Neuronal stem cell (in vitro differentiated cells): Measurements from ENCODE around the gene NAV2.

Source experiments
- DNase-seq: peaks from one replicate; pipeline ENCODE4 v3.0.0-alpha.2; 2013; ENCODE audit warnings: low spot score
- H2AFZ ChIP-seq: one replicate; pipeline ENCODE4 v1.6.1; 2013; ENCODE audit warnings: mild to moderate bottlenecking, low read length, inconsistent platforms
- H2AK5ac ChIP-seq: 2 replicates; pipeline ENCODE4 v1.6.1; 2013; ENCODE audit warnings: low read depth, mild to moderate bottlenecking, inconsistent platforms, low read length, moderate library complexity, mixed read lengths
- H2BK120ac ChIP-seq: 2 replicates; pipeline ENCODE4 v1.6.1; 2013; ENCODE audit warnings: low read depth, mild to moderate bottlenecking, inconsistent platforms, low read length, moderate library complexity, mixed read lengths
- H2BK12ac ChIP-seq: one replicate; pipeline ENCODE4 v1.6.1; 2013; ENCODE audit warnings: low read length, inconsistent platforms
- H2BK15ac ChIP-seq: 2 replicates; pipeline ENCODE4 v1.6.1; 2013; ENCODE audit warnings: mild to moderate bottlenecking, low read length, inconsistent platforms, mixed read lengths
- H2BK5ac ChIP-seq: one replicate; pipeline ENCODE4 v1.6.1; 2013; ENCODE audit warnings: inconsistent platforms, mild to moderate bottlenecking, low read length, moderate library complexity
- H3K14ac ChIP-seq: one replicate; pipeline ENCODE4 v1.6.1; 2013; ENCODE audit warnings: low read length, inconsistent platforms
- H3K18ac ChIP-seq: 2 replicates; pipeline ENCODE4 v1.6.1; 2013; ENCODE audit warnings: low read length, inconsistent platforms
- H3K23ac ChIP-seq: 2 replicates; pipeline ENCODE4 v1.6.1; 2013; ENCODE audit warnings: low read depth, mild to moderate bottlenecking, mixed read lengths, low read length, inconsistent platforms; ENCODE audit not compliant: poor library complexity
- H3K27ac ChIP-seq: replicated peaks from 3 replicates; pipeline ENCODE4 v1.5.1; 2013; ENCODE audit warnings: low read length, inconsistent platforms
- H3K27me3 ChIP-seq, 3 experiments: 2 replicates each; pipeline ENCODE4 v1.6.1; 2013; ENCODE audit warnings: low read length in 3 of 3, mild to moderate bottlenecking in 2 of 3, inconsistent platforms in 1 of 3, low read depth in 1 of 3, mixed read lengths in 1 of 3, moderate library complexity in 1 of 3; ENCODE audit not compliant: control insufficient read depth in 3 of 3, insufficient read depth in 3 of 3
- H3K36me3 ChIP-seq, 2 donors: replicated peaks in 1 of 2; 2 replicates each; pipeline ENCODE4 v1.6.1; 2013; ENCODE audit warnings: low read length in 2 of 2; ENCODE audit not compliant: control insufficient read depth in 2 of 2, insufficient read depth in 2 of 2
- H3K4ac ChIP-seq: 2 replicates; pipeline ENCODE4 v1.6.1; 2013; ENCODE audit warnings: inconsistent platforms, mild to moderate bottlenecking, low read length, moderate library complexity
- H3K4me1 ChIP-seq, 2 donors: 1 replicate in 1 of 2; 2 replicates in 1 of 2; pipeline ENCODE4 v1.6.1; 2013; ENCODE audit warnings: low read length in 2 of 2, low read depth in 1 of 2; ENCODE audit not compliant: control insufficient read depth in 2 of 2, insufficient read depth in 1 of 2
- H3K4me2 ChIP-seq: one replicate; pipeline ENCODE4 v1.6.1; 2013; ENCODE audit warnings: mild to moderate bottlenecking, low read length, inconsistent platforms; ENCODE audit not compliant: insufficient read depth, poor library complexity, severe bottlenecking
- H3K4me3 ChIP-seq, 2 donors: 2 replicates each; pipeline ENCODE4 v1.5.1; 2013; ENCODE audit warnings: low read length in 2 of 2, mild to moderate bottlenecking in 2 of 2, inconsistent platforms in 1 of 2, moderate library complexity in 1 of 2
- H3K79me1 ChIP-seq: one replicate; pipeline ENCODE4 v1.6.1; 2013; ENCODE audit warnings: low read depth, mild to moderate bottlenecking, inconsistent platforms, low read length, moderate library complexity
- H3K9ac ChIP-seq: one replicate; pipeline ENCODE4 v1.6.1; 2013; ENCODE audit warnings: mild to moderate bottlenecking, low read depth, low read length, inconsistent platforms; ENCODE audit not compliant: poor library complexity
- H3K9me3 ChIP-seq, 2 donors: replicated peaks in 1 of 2; 2 replicates each; pipeline versions ENCODE3 to v1.6.1; 2013; ENCODE audit warnings: low read length in 2 of 2, mild to moderate bottlenecking in 2 of 2, inconsistent platforms in 1 of 2, low read depth in 1 of 2, mixed read lengths in 1 of 2, moderate library complexity in 1 of 2; ENCODE audit not compliant: control insufficient read depth in 2 of 2, insufficient read depth in 1 of 2
- H4K8ac ChIP-seq: one replicate; pipeline ENCODE4 v1.6.1; 2013; ENCODE audit warnings: low read depth, mild to moderate bottlenecking, inconsistent platforms, low read length, moderate library complexity
- H4K91ac ChIP-seq: one replicate; pipeline ENCODE4 v1.6.1; 2013; ENCODE audit warnings: low read length, low read depth, mild to moderate bottlenecking, inconsistent platforms; ENCODE audit not compliant: poor library complexity
- WGBS, 2 donors: extraction: QIAGEN DNeasy Blood & Tissue Kit; methylation state at CpG; one replicate each; pipeline ENCODE4 v1.1.7; 2013; ENCODE audit warnings: missing lambda C conversion rate in 2 of 2, mixed read lengths in 1 of 2; ENCODE audit not compliant: insufficient read length in 2 of 2, insufficient replicate concordance in 1 of 2; ENCODE audit errors: extremely low coverage in 2 of 2; 5-methylcytosine and 5-hydroxymethylcytosine counted together

Gene NAV2

GRCh38 chr11:19844012-19844411, 131.4 kb downstream of the NAV2 start:
- H3K4me1 ChIP-seq: peaks cover 13 to 41% of the 10 kb centered on the region in 2 donors
- H3K9me3 ChIP-seq: no peaks in the 10 kb centered on the region
- H3K18ac ChIP-seq: no peak overlapping the region
- no peak overlapping the region for H3K14ac ChIP-seq
- no peak overlapping the region for H4K91ac ChIP-seq
- H3K4me2 ChIP-seq: no peak overlapping the region
- H3K79me1 ChIP-seq: no peaks in the 10 kb centered on the region
- no peak overlapping the region for H2BK120ac ChIP-seq
- no peak overlapping the region for H3K23ac ChIP-seq
- no peak for DNase-seq
- H3K4me3 ChIP-seq: no peak overlapping the region
- no peak overlapping the region for H4K8ac ChIP-seq
- no peak overlapping the region for H2BK15ac ChIP-seq
- no peaks in the 10 kb centered on the region for H3K27me3 ChIP-seq
- H2BK5ac ChIP-seq: no peak overlapping the region
- no peak overlapping the region for H2AK5ac ChIP-seq
- no peak overlapping the region for H2AFZ ChIP-seq
- H3K9ac ChIP-seq: no peak overlapping the region
- H2BK12ac ChIP-seq: no peak overlapping the region
- no peak overlapping the region for H3K27ac ChIP-seq
- H3K36me3 ChIP-seq: peaks cover 0 to 8% of the 10 kb centered on the region in 2 donors
- H3K4ac ChIP-seq: no peak overlapping the region

DNA sequence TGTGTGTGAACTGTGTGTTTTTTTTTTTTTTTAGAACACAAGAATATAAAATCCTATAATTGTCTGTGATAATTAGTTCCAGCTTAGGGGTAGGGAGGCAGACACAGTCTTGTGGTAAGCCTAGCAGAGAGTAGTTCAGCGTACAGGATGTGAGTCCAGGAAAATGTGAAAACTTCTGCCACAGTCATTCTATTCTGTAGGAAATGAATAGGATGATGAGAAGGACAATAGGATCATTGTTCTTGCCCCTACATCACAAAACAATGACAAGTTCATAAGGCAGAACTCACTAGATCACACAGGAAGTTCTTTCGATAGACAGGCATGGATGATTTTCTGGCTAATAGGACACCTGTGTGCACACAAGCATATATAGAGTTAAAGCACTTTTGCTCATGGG, 132.2 kb downstream of the NAV2 start:
- Histone ChIP-seq H2BK5ac (no peak overlapping the region), H2AK5ac (no peak overlapping the region), H3K23ac (no peak overlapping the region), H4K91ac (no peak overlapping the region), H3K9me3 (no peaks in the 10 kb centered on the region), H3K4me2 (no peak overlapping the region), H2BK120ac (no peak overlapping the region), H3K79me1 (no peaks in the 10 kb centered on the region), H3K4ac (no peak overlapping the region), H3K9ac (no peak overlapping the region), H4K8ac (no peak overlapping the region), H3K36me3 (peaks cover 0 to 8% of the 10 kb centered on the region in 2 donors), H2AFZ (no peak overlapping the region), H3K27me3 (no peaks in the 10 kb centered on the region), H3K4me3 (no peak overlapping the region), H2BK12ac (no peak overlapping the region), H2BK15ac (no peak overlapping the region), H3K4me1 (peaks cover 13 to 44% of the 10 kb centered on the region in 2 donors), H3K14ac (no peak overlapping the region), H3K27ac (no peak overlapping the region), H3K18ac (no peak overlapping the region)
- DNase-seq: no peak
- no CpG with 5 or more reads among the region's 2 CpGs for WGBS, 2 donors

- H2BK120ac ChIP-seq: no peak overlapping the region
- H3K18ac ChIP-seq: no peak overlapping the region
- H2AK5ac ChIP-seq: no peak overlapping the region
- no peak overlapping the region for H2BK5ac ChIP-seq
- H3K9me3 ChIP-seq: no peaks in the 10 kb centered on the region
- H2AFZ ChIP-seq: no peak overlapping the region
- no peak for DNase-seq
- no peaks in the 10 kb centered on the region for H3K79me1 ChIP-seq
- H3K4me1 ChIP-seq: peaks cover 13 to 49% of the 10 kb centered on the region in 2 donors
- H3K4me2 ChIP-seq: no peak overlapping the region
- H3K23ac ChIP-seq: no peak overlapping the region
- no peak overlapping the region for H3K27ac ChIP-seq
- peaks cover 0 to 8% of the 10 kb centered on the region in 2 donors for H3K36me3 ChIP-seq
- no peak overlapping the region for H3K9ac ChIP-seq
- no peak overlapping the region for H2BK15ac ChIP-seq
- H3K4me3 ChIP-seq: no peak overlapping the region
- H2BK12ac ChIP-seq: no peak overlapping the region
- H3K4ac ChIP-seq: no peak overlapping the region
- H4K91ac ChIP-seq: no peak overlapping the region
- no peak overlapping the region for H3K14ac ChIP-seq
- no peaks in the 10 kb centered on the region for H3K27me3 ChIP-seq
- H4K8ac ChIP-seq: no peak overlapping the region
These were observed 133.0 kb downstream of the NAV2 start for GRCh38 chr11:19845626-19846025.

GRCh38 chr11:19846654-19847305, 134.1 kb downstream of the NAV2 start:
- no peak overlapping the region for H3K18ac ChIP-seq
- no peak overlapping the region for H2BK120ac ChIP-seq
- H2BK15ac ChIP-seq: no peak overlapping the region
- H3K4me2 ChIP-seq: no peak overlapping the region
- no peaks in the 10 kb centered on the region for H3K79me1 ChIP-seq
- no peak for DNase-seq
- no peak overlapping the region for H2BK12ac ChIP-seq
- peaks cover 0 to 8% of the 10 kb centered on the region in 2 donors for H3K36me3 ChIP-seq
- H3K4me3 ChIP-seq: no peak overlapping the region
- no CpG with 5 or more reads among the region's 6 CpGs for WGBS, 2 donors
- H3K27me3 ChIP-seq: no peaks in the 10 kb centered on the region
- H3K9ac ChIP-seq: no peak overlapping the region
- H4K8ac ChIP-seq: no peak overlapping the region
- peak overlapping the region; percentile 2 for H2AK5ac ChIP-seq
- no peak overlapping the region for H3K14ac ChIP-seq
- no peak overlapping the region for H2AFZ ChIP-seq
- H3K27ac ChIP-seq: no peak overlapping the region
- peaks cover 13 to 49% of the 10 kb centered on the region in 2 donors for H3K4me1 ChIP-seq
- H4K91ac ChIP-seq: no peak overlapping the region
- no peak overlapping the region for H3K4ac ChIP-seq
- no peak overlapping the region for H2BK5ac ChIP-seq
- H3K23ac ChIP-seq: no peak overlapping the region
- H3K9me3 ChIP-seq: peaks cover 0 to 3% of the 10 kb centered on the region in 2 donors
